OCI-LY1 (cell line): ENCODE data around the gene PFKP.

Experiments used
- H2AFZ ChIP-seq: fragments of 200-600 bp; sonication (generic), shearing (Covaris generic); 2 replicates; pipeline ENCODE4 v1.6.0; 2014; ENCODE audit warnings: antibody characterized with exemption, mild to moderate bottlenecking, low read length
- H3F3A ChIP-seq: fragments of 200-600 bp; sonication (generic), shearing (Covaris generic); 2 replicates; pipeline ENCODE4 v1.6.0; 2014; ENCODE audit warnings: mild to moderate bottlenecking, antibody characterized with exemption, low read length, moderate library complexity; ENCODE audit not compliant: insufficient read depth
- H3K27ac ChIP-seq: fragments of 200-600 bp; sonication (generic); 2 replicates; pipeline ENCODE4 v1.5.1; 2014; ENCODE audit warnings: low read length, mixed run types, mild to moderate bottlenecking, low read depth; ENCODE audit not compliant: poor library complexity, severe bottlenecking
- H3K27me3 ChIP-seq: fragments of 200-600 bp; sonication (generic); 2 replicates; pipeline ENCODE4 v1.6.0; 2014; ENCODE audit warnings: antibody characterized with exemption, mild to moderate bottlenecking, low read length, moderate library complexity; ENCODE audit not compliant: insufficient read depth
- H3K36me3 ChIP-seq: fragments of 200-600 bp; sonication (generic); 2 replicates; pipeline ENCODE4 v1.6.1; 2014; ENCODE audit warnings: mild to moderate bottlenecking, antibody characterized with exemption, low read length, moderate library complexity, mixed read lengths; ENCODE audit not compliant: insufficient read depth
- H3K4me1 ChIP-seq: fragments of 200-600 bp; sonication (generic); 2 replicates; pipeline ENCODE4 v1.5.1; 2014; ENCODE audit warnings: mild to moderate bottlenecking, low read length, moderate library complexity; ENCODE audit not compliant: insufficient read depth, severe bottlenecking
- H3K4me2 ChIP-seq: fragments of 200-600 bp; sonication (generic), shearing (Covaris generic); 2 replicates; pipeline ENCODE4 v1.6.1; 2014; ENCODE audit warnings: low read length
- H3K4me3 ChIP-seq: fragments of 200-600 bp; sonication (generic); 2 replicates; pipeline ENCODE4 v1.5.1; 2014; ENCODE audit warnings: low read length, low read depth, mild to moderate bottlenecking, mixed read lengths; ENCODE audit not compliant: poor library complexity, severe bottlenecking
- H3K79me2 ChIP-seq: fragments of 200-600 bp; shearing (Covaris generic); 2 replicates; pipeline ENCODE4 v1.6.1; 2016; ENCODE audit warnings: mixed run types, low read length, mixed read lengths; ENCODE audit not compliant: insufficient read depth
- H3K9ac ChIP-seq: fragments of 200-600 bp; sonication (generic), shearing (Covaris generic); 2 replicates; pipeline ENCODE4 v1.6.1; 2014; ENCODE audit warnings: mild to moderate bottlenecking, low read length, mixed read lengths
- H3K9me2 ChIP-seq: fragments of 200-600 bp; sonication (generic), shearing (Covaris generic); 2 replicates; pipeline ENCODE4 v1.6.1; 2014; ENCODE audit warnings: low read depth, mild to moderate bottlenecking, low read length, mixed read lengths
- H3K9me3 ChIP-seq: fragments of 200-600 bp; shearing (Covaris generic); 2 replicates; pipeline ENCODE4 v1.6.1; 2014; ENCODE audit warnings: low read length, mixed read lengths
- H4K20me1 ChIP-seq: fragments of 200-600 bp; sonication (generic), shearing (Covaris generic); 2 replicates; pipeline ENCODE4 v1.6.0; 2016; ENCODE audit warnings: mild to moderate bottlenecking, low read length; ENCODE audit not compliant: insufficient read depth
- EZH2 ChIP-seq: fragments of 200-600 bp; sonication (generic), shearing (Covaris generic); IDR thresholded peaks from 2 replicates; pipeline ENCODE4 v1.8.0; 2017; ENCODE audit warnings: borderline replicate concordance, mixed run types, mild to moderate bottlenecking, antibody characterized with exemption, low read length, moderate library complexity, mixed read lengths
- TF ChIP-seq, protein P1 (sequence below): fragments of 200-600 bp; sonication (generic), shearing (Covaris generic); IDR thresholded peaks from 2 replicates; pipeline ENCODE4 v1.5.1; 2017; ENCODE audit warnings: mild to moderate bottlenecking, antibody characterized with exemption, low read length, moderate library complexity, mixed read lengths

PFKP gene

DNA sequence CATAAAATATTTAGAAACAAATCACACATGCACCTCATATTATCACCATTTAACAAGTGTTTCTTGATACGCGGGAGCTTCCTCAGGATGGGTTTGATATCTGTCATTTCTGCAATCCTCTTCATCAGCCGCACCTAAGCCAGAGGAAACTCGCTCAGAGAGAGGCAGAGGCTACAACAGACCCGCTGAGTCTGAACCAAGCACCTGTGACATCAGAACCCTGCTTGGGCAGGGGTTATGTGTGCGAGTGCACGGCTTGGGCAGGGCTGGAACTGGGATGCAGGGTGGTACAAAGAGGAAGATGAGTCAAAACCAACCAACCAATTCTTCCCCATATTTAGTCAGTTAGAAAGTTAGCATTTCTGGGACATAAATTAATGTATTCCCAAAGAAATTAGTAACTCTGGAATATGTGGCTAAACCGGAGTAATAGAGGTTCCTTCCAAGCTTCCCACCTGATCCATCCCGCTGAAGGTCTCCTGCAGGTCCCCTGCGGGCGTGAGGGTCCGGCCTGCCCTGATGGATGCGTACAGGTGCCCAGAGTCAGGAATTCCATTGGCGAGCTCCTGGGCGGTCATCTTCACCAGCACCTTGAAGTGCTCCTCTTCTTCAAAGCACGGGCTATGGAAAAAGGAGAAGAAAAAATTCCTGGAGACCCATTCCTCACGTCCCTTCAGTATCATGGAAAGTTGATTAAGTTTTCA, 79.9 kb downstream of the PFKP start:
- peaks cover 81% of the 10 kb centered on the region for H3K36me3 ChIP-seq
- no peak overlapping the region for H3K4me2 ChIP-seq
- H4K20me1 ChIP-seq: no peaks in the 10 kb centered on the region
- no peak overlapping the region for H3K4me3 ChIP-seq
- H3K9ac ChIP-seq: no peak overlapping the region
- no peaks in the 10 kb centered on the region for H3K9me2 ChIP-seq
- H3K9me3 ChIP-seq: no peaks in the 10 kb centered on the region
- no peak for TF ChIP-seq EZH2
- TF ChIP-seq, protein P1, sequence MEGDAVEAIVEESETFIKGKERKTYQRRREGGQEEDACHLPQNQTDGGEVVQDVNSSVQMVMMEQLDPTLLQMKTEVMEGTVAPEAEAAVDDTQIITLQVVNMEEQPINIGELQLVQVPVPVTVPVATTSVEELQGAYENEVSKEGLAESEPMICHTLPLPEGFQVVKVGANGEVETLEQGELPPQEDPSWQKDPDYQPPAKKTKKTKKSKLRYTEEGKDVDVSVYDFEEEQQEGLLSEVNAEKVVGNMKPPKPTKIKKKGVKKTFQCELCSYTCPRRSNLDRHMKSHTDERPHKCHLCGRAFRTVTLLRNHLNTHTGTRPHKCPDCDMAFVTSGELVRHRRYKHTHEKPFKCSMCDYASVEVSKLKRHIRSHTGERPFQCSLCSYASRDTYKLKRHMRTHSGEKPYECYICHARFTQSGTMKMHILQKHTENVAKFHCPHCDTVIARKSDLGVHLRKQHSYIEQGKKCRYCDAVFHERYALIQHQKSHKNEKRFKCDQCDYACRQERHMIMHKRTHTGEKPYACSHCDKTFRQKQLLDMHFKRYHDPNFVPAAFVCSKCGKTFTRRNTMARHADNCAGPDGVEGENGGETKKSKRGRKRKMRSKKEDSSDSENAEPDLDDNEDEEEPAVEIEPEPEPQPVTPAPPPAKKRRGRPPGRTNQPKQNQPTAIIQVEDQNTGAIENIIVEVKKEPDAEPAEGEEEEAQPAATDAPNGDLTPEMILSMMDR: no peak
- no peaks in the 10 kb centered on the region; the same call in 1 of the 2 replicates for H3F3A ChIP-seq
- no peak overlapping the region for H2AFZ ChIP-seq
- H3K27ac ChIP-seq: no peak overlapping the region
- H3K79me2 ChIP-seq: no peaks in the 10 kb centered on the region
- no peaks in the 10 kb centered on the region for H3K27me3 ChIP-seq
- H3K4me1 ChIP-seq: no peaks in the 10 kb centered on the region

DNA sequence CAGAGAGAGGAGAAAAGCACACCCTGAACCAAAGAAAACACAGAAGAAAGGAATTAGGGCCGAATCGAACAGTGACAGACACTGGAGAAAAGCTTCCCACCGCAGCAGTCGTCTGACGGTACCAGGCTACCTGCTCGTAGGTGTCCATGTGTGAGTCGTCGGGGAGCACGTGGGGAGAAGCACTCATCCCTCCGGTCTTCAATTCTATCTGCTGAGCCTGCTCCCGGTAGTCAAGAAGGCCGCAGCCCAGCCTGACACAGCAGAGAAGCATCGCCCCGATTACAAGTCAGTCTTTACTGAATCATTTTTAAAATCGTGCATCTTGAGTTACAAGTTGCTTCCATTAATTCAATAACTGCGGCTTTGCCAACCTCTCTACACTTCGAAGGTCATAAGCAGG, 80.7 kb downstream of the PFKP start:
- peaks cover 81% of the 10 kb centered on the region for H3K36me3 ChIP-seq
- H3K4me1 ChIP-seq: no peaks in the 10 kb centered on the region
- H3K79me2 ChIP-seq: no peaks in the 10 kb centered on the region
- no peaks in the 10 kb centered on the region for H3K9me2 ChIP-seq
- H3K9ac ChIP-seq: no peak overlapping the region
- H3K4me2 ChIP-seq: no peak overlapping the region
- no peak for TF ChIP-seq EZH2
- TF ChIP-seq, protein P1: no peak
- no peaks in the 10 kb centered on the region for H3K9me3 ChIP-seq
- H3F3A ChIP-seq: no peaks in the 10 kb centered on the region; the same call in 1 of the 2 replicates
- H3K27ac ChIP-seq: no peak overlapping the region
- no peak overlapping the region for H2AFZ ChIP-seq
- no peaks in the 10 kb centered on the region for H3K27me3 ChIP-seq
- no peaks in the 10 kb centered on the region for H4K20me1 ChIP-seq
- H3K4me3 ChIP-seq: no peak overlapping the region

DNA sequence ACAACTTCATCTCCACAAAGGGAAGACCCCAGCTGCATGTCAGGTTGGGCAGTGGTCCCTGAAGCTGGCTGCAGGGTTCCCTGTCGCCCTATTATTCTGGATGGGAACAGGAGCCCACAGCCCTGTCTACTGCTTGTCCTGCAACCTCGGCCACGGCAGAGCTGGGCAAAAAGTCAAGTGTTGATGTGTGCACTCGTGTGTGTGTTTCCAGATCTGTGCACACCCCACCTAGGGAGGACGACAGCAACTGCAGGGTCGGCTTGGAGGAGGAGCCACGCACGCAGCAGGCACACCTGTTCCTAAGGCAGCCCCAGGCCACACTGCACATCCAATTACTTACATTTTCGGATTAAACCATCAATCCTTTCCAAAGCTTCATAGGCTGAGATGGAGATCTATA, 81.6 kb downstream of the PFKP start:
- TF ChIP-seq EZH2: no peak
- TF ChIP-seq, protein P1: no peak
- Histone ChIP-seq H3K36me3 (peaks cover 81% of the 10 kb centered on the region), H3F3A (no peaks in the 10 kb centered on the region; the same call in 1 of the 2 replicates)

More for the DNA sequence above, 81.6 kb downstream of the PFKP start:
- Histone ChIP-seq H3K27me3 (no peaks in the 10 kb centered on the region), H3K9me2 (no peaks in the 10 kb centered on the region), H3K9ac (no peak overlapping the region), H3K79me2 (no peaks in the 10 kb centered on the region), H4K20me1 (no peaks in the 10 kb centered on the region), H3K4me1 (no peaks in the 10 kb centered on the region), H3K27ac (no peak overlapping the region), H2AFZ (no peak overlapping the region), H3K4me3 (no peak overlapping the region), H3K4me2 (no peak overlapping the region), H3K9me3 (no peaks in the 10 kb centered on the region)
